Right lobe of liver (tissue), 4 donors: Measurements from ENCODE around the gene FAM163B.

Experiments used
- CTCF ChIP-seq, 4 donors: fragments of 200-600 bp in 3 of 4; fragments of 450-650 bp in 1 of 4; IDR thresholded peaks; one replicate each; pipeline versions ENCODE4 v1.5.1 to v1.8.0; 2016 to 2022; ENCODE audit warnings: antibody characterized with exemption in 4 of 4, mild to moderate bottlenecking in 2 of 4
- POLR2A ChIP-seq: fragments of 450-650 bp; IDR thresholded peaks from one replicate; pipeline ENCODE4 v1.6.1; 2017; ENCODE audit warnings: antibody characterized with exemption, mild to moderate bottlenecking
- donor health status: DM: no; HTN: no; CAD: no.
- donor health status: DM: no; HTN: no; CAD: no.
- donor health status: DM: no; HTN: yes; CAD: no.

GRCh38 chr9:133637451-133638055 is 28.4 kb upstream of the FAM163B start:
- TF ChIP-seq CTCF (IDR thresholded peaks at IDR 0.05), result no peak
- TF ChIP-seq POLR2A, result no peak
